ENCODE measurements around the gene RRP15.

Gene RRP15

GRCh38 chr1:218341325-218341724, 56.2 kb downstream of the RRP15 start:
- no peak for DNase-seq (ENCODE audit: low read depth)

GRCh38 chr1:218342091-218342490, 57.0 kb downstream of the RRP15 start:
- DNase-seq (ENCODE audit: low read depth), result no peak

GRCh38 chr1:218344814-218345672, 60.0 kb downstream of the RRP15 start, which contains the start of gene TGFB2:
TSS of gene TGFB2 (plus strand) at chr1:218345336. CDS start at chr1:218346702, 1,366 bp downstream.
- DNase-seq (ENCODE audit: low read depth), result peak; percentile 70

- peak; percentile 50 for DNase-seq (ENCODE audit: low read depth)
These were observed 60.7 kb downstream of the RRP15 start for GRCh38 chr1:218345673-218346390.

GRCh38 chr1:218346391-218347204, 61.5 kb downstream of the RRP15 start:
- no peak for DNase-seq (ENCODE audit: low read depth)

GRCh38 chr1:218347336-218347722, 62.2 kb downstream of the RRP15 start:
- no peak for DNase-seq (ENCODE audit: low read depth)

GRCh38 chr1:218347723-218348627, 62.9 kb downstream of the RRP15 start:
- DNase-seq (ENCODE audit: low read depth), result peak; percentile 28

- no peak for DNase-seq (ENCODE audit: low read depth)
These were observed 63.6 kb downstream of the RRP15 start for GRCh38 chr1:218348628-218349071.

GRCh38 chr1:218349348-218350034, 64.4 kb downstream of the RRP15 start:
- DNase-seq (ENCODE audit: low read depth), result no peak

- DNase-seq (ENCODE audit: low read depth), result no peak
These were observed 65.0 kb downstream of the RRP15 start for GRCh38 chr1:218350035-218350525.

- no peak for DNase-seq (ENCODE audit: low read depth)
These were observed 65.7 kb downstream of the RRP15 start for GRCh38 chr1:218350801-218351266.

- peak; percentile 75 for DNase-seq (ENCODE audit: low read depth)
These were observed 66.4 kb downstream of the RRP15 start for GRCh38 chr1:218351391-218352074.

- DNase-seq (ENCODE audit: low read depth), result no peak
These were observed 67.0 kb downstream of the RRP15 start for GRCh38 chr1:218352075-218352438.

GRCh38 chr1:218353656-218354055, 68.6 kb downstream of the RRP15 start:
- no peak for DNase-seq (ENCODE audit: low read depth)

- no peak for DNase-seq (ENCODE audit: low read depth)
These were observed 70.2 kb downstream of the RRP15 start for GRCh38 chr1:218355278-218355677.

- no peak for DNase-seq (ENCODE audit: low read depth)
These were observed 72.3 kb downstream of the RRP15 start for GRCh38 chr1:218357211-218357892.

- DNase-seq (ENCODE audit: low read depth), result no peak
These were observed 72.8 kb downstream of the RRP15 start for GRCh38 chr1:218357893-218358232.

- DNase-seq (ENCODE audit: low read depth), result peak; percentile 33
These were observed 76.4 kb downstream of the RRP15 start for GRCh38 chr1:218361298-218362065.

Data from stromal cell of bone marrow (primary cell).